ENCODE measurements around the gene ERCC4.

The ERCC4 gene

DNA sequence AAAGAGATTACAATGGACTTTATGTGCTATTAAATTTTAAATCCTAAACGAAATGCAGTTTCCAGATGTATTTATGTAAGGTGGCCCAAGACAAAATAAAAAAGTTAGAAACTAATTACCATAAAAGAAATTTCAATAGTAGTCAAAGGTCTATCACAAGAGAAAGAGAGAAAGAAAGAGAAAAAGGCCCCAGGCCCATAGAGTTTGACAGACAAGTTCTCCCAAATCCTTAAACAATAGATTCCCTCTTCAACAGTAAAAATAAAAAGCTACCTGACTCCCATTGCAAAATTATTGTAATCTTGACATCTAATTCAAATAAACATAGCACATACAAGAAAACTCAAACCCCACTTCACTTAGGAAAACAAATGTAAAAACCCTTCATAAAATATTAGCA is 8.6 kb upstream of the ERCC4 start:
- DNase-seq (ENCODE audit: low read depth): no peak

DNA sequence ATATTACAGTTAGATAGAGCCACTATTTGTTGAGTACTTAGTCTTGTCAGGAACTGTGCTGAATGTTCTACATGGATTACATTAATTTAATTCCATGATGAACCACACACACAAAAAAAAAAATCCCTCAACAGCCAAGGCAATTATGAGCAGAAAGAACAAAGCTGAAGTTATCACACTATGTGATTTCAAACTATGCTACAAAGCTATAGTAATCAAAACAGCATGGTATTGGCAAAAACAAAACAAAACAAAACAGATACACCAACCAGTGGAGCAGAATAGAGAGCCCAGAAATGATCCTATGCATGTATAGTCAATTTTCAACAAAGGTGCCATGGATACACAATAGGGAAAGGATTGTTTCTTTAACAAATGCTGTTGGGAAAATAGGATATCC is 8.1 kb upstream of the ERCC4 start:
- no peak for DNase-seq (ENCODE audit: low read depth)

GRCh38 chr16:13912891-13913290 is 7.1 kb upstream of the ERCC4 start:
- no peak for DNase-seq (ENCODE audit: low read depth)

DNA sequence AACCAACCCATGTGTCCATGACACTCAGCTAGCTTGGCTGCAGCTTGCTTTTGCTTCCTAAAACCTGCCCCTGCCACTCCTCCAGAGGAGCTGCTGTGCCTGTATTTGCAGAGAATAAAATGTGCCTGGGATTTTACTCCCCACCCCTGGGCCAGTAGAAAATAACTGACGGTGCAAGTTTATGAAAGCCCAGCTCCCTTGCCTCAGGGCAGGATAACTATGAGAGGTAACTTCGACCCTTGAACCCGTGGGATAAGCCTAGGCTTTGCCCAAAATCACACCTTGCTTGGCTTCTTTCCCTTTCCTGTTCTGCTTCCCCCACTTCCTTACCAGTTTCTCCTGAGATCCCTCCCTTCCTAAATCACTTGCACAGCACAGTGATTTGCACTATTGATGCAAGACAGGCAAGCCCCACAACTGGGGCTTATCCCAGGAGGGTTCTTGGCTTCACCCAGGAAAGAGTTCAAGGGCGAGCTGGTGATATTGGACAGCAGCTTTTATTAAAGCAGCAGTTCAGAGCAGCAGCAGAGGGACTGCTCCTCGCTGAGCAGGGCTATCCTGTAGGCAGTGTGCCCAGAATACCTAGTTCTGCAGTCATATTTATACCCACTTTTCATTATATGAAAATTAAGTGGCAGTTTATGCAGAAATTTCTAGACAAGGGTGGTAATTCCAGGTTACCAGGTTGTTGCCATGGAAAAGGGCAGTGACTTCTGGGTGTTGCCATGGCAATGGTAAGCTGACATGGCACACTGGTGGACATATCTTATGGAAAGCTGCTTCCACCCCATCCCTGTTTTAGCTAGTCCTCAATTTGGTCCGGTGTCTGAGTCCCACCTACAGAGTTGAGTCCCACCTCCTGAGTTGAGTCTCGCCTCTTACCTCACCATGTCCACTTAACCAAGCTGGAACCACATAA is 6.3 kb upstream of the ERCC4 start:
- DNase-seq (ENCODE audit: low read depth): no peak

- DNase-seq (ENCODE audit: low read depth): no peak
These were observed 4.8 kb upstream of the ERCC4 start for GRCh38 chr16:13915033-13915635.

GRCh38 chr16:13919330-13919682 is 648 bp upstream of the ERCC4 start:
- peak; percentile 16 for DNase-seq (ENCODE audit: low read depth)

DNA sequence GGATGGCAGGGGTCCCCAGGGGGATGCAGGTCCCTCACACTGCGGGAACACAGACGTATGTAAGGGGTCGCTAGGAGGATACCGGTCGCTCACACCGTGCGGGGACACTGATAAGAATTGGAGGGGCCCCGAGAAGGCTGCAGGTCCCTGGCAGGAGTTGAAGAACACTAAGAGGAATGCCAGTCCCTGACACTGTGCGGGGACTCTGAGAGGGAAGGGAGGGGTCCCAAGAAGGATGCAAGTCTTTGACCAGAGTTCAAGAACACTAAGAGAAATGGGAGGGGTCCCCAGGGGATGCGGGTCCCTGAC is 510 bp downstream of the ERCC4 start:
- no peak for DNase-seq (ENCODE audit: low read depth)

DNA sequence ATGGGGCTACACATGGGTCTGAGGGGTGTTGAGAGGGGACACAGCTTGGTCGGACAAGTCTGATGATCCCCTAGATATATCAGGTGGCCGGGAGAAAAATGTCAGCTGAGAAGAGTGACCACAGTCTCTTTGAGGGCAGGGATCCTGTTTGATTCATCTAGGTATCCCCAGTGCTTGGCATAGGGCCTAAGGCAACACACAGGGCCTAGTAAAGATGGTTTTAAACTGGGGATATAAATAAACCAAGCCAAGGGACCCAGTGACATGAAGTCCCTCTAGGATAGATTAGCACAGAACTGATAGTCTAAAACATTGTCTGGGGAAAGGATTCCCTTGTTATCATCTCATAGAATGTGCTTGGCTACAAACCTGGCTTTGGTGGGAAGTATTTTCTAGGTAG is 1.4 kb downstream of the ERCC4 start:
- no peak for DNase-seq (ENCODE audit: low read depth)

GRCh38 chr16:13923703-13924298 is 3.8 kb downstream of the ERCC4 start:
- peak; percentile 21 for DNase-seq (ENCODE audit: low read depth)

- DNase-seq (ENCODE audit: low read depth): no peak
These were observed 6.5 kb downstream of the ERCC4 start for GRCh38 chr16:13926464-13926863.

DNA sequence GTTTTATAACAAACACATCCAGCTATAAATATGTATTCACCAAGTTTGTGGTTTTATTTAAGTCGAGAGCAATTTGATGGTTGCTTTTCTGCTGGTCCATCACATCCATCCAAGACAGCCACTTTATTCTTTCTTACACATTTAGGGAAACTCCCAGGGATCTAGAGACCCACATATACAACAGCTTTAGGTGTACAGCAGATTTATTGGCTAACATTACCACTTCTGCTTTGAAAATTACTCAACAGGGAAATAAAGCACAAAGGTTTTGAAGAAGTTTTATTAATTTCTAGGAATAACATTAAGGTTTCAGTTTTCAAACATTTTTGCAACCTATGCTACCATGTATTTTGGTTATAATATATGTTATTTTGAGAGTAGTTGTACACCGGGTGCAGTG is 6.9 kb downstream of the ERCC4 start:
- DNase-seq (ENCODE audit: low read depth): no peak

- DNase-seq (ENCODE audit: low read depth): no peak
These were observed 8.7 kb downstream of the ERCC4 start for GRCh38 chr16:13928646-13929045.

- DNase-seq (ENCODE audit: low read depth): no peak
These were observed 11.9 kb downstream of the ERCC4 start for GRCh38 chr16:13931845-13932244.

DNA sequence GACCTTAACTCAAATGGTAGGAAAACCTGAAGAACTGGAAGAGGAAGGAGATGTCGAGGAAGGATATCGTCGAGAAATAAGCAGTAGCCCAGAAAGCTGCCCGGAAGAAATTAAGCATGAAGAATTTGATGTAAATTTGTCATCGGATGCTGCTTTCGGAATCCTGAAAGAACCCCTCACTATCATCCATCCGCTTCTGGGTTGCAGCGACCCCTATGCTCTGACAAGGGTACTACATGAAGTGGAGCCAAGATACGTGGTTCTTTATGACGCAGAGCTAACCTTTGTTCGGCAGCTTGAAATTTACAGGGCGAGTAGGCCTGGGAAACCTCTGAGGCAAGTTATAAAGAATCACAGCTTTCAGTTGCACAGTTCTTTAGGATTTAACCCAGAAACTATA is 15.5 kb downstream of the ERCC4 start:
- DNase-seq (ENCODE audit: low read depth): no peak

DNA sequence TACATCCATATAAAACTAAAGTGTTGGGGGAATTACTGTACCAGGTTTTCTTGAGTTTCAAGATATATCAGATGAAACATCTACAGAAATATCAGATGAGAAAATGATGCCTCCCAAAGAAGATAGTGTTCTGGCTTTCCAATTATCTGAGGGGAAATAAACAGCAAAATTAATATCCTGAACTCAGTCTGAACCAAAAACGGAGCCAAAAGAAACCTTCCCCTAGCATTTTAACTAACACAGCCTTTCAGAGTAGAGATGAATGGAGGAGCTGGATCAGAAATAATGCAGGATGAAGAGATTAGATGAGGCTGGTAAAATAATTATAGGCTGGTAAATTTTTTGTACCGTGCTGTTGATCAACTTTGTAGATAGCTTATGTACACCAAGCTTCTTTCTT is 16.2 kb downstream of the ERCC4 start:
- no peak for DNase-seq (ENCODE audit: low read depth)

- peak; percentile 53 for DNase-seq (ENCODE audit: low read depth)
These were observed 16.7 kb downstream of the ERCC4 start for GRCh38 chr16:13936596-13937081.

DNA sequence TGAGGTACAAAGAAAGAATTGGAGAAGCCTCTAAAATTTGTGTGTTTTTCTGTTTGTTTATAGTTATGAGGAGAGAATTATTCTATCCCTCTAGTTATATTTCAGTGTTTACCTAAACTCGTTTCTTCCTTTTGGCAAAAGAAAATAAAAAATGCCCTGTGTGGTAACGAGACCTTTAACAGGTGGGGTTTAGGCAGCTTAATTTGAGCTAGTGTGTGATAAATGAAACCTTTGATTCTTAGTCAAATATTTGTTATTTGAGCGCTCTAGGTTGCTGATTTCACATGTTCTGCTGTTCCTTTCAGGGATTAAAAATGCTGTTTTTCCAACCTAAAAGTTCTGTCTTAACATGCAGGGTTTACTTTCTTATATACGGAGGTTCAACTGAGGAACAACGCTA is 17.5 kb downstream of the ERCC4 start:
- no peak for DNase-seq (ENCODE audit: low read depth)

- DNase-seq (ENCODE audit: low read depth): no peak
These were observed 18.5 kb downstream of the ERCC4 start for GRCh38 chr16:13938480-13938879.

GRCh38 chr16:13939821-13940220 is 19.9 kb downstream of the ERCC4 start:
- no peak for DNase-seq (ENCODE audit: low read depth)

GRCh38 chr16:13940397-13940933 is 20.5 kb downstream of the ERCC4 start:
- DNase-seq (ENCODE audit: low read depth): no peak

DNA sequence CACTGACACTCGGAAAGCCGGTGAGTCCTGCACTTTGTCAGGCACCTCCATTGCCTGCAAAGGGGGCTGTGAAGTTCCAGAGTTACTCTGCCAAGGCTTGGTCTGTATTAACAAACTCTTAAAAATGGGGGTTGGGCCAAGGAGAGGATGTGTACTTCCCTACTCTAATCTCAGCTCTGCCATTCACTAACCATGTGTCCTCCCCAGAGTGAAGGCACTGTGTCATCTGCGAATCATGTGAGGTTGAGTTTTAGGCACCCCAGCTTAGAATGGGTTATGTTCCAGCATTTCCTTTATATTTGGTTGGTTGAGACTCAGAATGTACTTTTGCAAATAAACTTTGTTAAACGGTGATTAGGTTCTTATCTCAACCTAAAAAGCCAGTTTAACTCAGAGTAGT is 24.9 kb downstream of the ERCC4 start:
- DNase-seq (ENCODE audit: low read depth): no peak

DNA sequence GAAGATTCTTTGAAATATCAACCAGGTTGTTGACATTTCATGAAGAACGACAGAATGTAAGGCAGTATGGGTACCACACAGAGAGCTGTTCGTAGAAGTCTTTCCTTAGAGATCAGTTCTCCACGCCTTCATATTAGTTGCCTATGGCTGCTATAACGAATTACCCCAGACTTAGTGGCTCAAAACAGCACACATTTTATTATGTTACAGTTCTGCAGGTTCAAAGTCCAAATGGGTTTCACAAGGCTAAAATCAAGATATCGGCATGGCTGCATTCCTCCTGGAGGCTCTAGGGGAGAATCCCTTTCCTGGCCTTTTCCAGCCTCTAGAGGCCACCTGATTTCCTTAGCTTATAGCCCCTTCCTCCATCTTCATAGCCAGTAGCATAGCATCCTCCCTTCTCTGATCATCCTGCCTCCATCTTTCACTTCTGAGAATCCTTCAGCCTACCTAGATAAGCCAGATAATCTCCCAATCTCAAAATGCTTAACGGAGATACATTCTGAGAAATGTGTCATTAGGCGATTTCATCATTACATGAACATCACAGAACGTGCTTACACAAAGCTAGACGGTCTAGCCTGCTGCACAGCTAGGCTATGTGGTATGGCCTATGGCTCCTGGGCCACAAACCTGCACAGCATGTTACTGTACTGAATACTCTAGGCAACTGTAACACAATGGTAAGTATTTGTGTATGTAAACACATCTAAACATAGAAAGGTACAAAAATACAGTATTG is 26.0 kb downstream of the ERCC4 start:
- no peak for DNase-seq (ENCODE audit: low read depth)
